ENCODE results near the gene PHF24.

DNA sequence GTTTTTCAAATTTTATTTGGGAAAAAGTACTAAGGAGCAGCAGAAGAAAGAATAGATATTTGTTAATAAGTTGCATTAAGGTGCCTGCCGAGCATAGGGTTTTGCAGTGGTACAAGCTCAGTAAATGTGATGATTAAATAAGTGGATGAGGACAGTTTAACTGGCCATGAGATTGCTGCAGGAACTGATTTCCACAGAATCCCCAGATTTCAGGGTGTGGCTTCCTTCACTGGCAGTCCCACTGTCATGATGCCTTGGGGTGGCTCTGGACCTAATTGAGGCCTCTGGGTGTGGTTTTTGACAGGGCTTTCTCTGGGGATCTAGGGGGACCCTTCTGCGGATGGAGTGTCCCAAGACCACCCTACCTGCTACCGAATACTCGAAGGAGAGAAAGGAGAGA, 1.4 kb downstream of the PHF24 start:
- TF ChIP-seq, protein P1, sequence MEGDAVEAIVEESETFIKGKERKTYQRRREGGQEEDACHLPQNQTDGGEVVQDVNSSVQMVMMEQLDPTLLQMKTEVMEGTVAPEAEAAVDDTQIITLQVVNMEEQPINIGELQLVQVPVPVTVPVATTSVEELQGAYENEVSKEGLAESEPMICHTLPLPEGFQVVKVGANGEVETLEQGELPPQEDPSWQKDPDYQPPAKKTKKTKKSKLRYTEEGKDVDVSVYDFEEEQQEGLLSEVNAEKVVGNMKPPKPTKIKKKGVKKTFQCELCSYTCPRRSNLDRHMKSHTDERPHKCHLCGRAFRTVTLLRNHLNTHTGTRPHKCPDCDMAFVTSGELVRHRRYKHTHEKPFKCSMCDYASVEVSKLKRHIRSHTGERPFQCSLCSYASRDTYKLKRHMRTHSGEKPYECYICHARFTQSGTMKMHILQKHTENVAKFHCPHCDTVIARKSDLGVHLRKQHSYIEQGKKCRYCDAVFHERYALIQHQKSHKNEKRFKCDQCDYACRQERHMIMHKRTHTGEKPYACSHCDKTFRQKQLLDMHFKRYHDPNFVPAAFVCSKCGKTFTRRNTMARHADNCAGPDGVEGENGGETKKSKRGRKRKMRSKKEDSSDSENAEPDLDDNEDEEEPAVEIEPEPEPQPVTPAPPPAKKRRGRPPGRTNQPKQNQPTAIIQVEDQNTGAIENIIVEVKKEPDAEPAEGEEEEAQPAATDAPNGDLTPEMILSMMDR (IDR thresholded peaks at IDR 0.05), result no peak
- no peak for TF ChIP-seq POLR2AphosphoS5 (IDR thresholded peaks at IDR 0.05)
- TF ChIP-seq POLR2A (IDR thresholded peaks at IDR 0.05), result no peak

Data from prostate gland (tissue), 2 donors.